HG03066 (cell line): ENCODE data around the gene MTM1.

Source experiments
- ATAC-seq: cut with Tn5 transposase; IDR thresholded peaks from one replicate; pipeline ENCODE4 v1.9.1; 2021; ENCODE audit warnings: low read depth; ENCODE audit not compliant: unreplicated experiment

The MTM1 gene

DNA sequence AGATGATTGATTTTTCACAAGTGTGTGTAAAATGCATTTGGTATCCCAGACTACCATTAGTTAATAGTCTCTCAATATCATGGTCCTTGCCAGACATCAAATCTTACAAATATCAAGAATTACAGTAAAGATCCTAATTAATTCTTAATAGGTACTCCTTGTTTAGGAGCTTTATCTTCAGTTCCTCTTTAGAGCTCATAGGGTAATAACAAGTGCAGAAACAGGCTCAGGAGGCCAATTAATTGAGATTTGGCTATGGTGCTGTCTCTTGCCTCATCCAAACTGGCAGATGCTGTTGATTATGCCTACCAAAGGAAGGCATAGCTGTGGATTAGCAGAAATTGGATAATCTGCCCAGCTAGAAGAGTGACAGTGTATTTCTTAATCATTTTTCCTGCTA lies 131.7 kb downstream of the MTM1 start:
- no peak for ATAC-seq

GRCh38 chrX:150701377-150701776 lies 133.0 kb downstream of the MTM1 start:
- ATAC-seq, result no peak

DNA sequence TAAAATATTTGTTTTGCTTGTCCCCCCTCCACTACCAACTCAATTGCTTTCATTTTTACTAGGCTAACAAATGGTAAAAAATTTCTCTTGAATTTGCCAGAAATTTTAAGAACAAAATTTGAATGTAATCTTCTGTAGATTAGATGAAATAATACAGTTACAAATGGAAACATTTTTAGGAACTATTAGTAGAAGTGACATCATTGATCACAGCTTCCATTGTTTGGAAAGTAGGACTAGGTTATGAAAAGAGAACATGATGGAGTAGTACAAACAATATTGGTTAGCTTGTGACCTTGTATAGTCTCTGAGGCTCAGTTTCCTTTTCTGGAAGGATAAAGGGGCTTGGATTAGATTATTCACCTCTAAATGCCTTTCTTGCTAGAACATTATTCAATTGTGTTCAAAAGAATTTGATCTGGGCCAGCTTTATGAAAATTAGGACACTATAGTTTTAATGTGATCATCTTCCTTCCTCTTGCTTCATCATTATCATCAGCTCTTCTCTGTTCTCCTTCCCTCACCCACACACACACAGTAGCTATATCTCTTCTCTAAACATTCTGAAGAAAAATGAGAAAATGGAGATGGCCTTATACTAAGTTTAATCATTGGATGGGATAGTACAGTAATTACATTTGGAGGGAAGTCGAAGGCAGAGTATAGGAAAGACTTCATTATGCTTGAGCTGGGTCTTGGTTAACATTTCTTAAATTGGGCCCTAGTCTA lies 134.7 kb downstream of the MTM1 start:
- no peak for ATAC-seq

DNA sequence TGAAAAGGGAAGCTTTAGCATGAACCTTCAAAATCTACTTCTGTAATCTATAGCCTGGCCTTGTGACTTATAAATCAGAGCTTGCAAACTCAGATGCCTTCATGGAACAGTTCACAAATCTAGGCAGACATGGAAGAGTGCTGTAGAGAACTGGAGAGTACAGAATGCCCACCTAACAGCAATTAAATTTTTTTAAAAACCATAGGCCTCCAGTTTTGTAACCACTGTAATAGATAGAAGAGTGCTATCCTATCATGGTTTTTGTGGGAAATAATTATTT lies 135.2 kb downstream of the MTM1 start:
- no peak for ATAC-seq

DNA sequence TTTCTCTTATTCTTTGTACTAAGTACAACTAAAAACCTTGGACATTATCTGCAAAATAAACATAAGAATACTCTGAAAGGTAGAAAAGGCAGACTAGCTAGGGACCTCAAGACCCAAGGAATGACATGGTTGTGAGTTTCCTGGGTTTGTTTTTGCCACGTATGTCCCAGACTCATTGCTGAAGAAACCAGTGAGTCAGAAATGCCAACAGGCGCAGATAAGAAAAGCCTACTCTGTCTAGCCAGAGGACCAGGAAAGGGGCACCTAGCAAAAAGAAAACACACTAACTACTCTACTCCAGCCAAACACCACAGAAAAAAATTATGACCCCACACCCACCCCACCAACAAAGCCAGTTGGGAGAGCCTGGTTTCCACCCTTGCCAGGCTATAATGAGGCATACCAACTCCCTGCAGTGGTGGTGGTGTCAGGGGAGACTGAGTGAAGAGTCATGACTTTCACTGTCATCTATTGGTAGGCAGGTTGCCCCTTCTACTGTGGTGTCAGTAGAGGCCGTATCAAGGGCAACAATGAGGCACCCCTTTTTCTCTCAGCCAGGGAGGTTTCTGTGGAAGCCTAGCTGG lies 135.7 kb downstream of the MTM1 start:
- ATAC-seq, result no peak

DNA sequence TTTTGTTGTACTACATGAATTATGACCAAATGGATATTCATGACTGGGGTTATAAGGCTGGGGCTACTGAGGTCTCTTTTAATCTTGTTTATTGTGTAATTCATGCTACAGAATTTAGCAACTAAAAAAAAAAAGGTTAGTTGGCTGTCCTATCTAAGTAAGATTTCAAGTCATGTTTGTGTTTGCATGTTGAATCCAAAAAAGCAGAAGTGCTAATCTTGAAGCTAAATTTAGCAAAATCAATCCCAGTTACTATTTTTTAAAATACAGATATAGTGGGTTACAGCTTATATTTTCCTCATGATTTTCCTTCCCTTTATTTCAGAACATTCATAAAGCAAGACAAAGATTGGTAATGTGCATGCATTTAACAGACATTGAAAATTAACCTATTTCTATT lies 144.2 kb downstream of the MTM1 start:
- no peak for ATAC-seq

GRCh38 chrX:150715184-150715583 lies 146.8 kb downstream of the MTM1 start:
- no peak for ATAC-seq

- no peak for ATAC-seq
These were observed 151.2 kb downstream of the MTM1 start for GRCh38 chrX:150719621-150720020.
